ENCODE data around the gene ASB12. TPM values are rescaled to one million over a fixed set of nuclear protein-coding genes. Genes with fewer than 3 reads are reported as not detected.

Gene ASB12
- total RNA-seq, 1 donor from 2014 or later, result not detected

DNA sequence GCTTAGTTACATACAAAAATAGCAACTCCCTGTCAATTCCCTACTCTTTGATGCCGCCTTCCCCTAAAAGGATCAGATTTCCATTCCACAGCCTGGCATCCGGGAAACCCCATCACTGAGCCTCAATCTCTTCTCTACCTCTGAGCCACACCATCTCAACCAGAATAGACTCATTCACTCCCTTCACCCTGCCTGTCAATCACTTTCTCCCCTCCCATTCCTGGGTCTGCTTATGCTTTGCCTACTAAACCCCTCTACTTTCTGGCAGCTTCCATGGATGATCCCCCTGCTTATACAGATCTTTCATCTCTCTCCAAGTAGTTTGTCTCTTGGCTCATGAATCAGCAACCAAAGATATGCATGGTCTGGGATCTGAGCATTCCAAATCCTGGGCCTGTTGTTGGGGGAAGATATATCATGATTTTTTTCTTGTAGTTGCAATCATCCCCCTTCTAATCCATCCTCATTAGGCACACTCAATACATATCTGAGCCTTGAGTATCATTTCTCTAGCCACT lies 27.5 kb downstream of the ASB12 start:
- Mint-ChIP-seq H3K27me3 (ENCODE audit: unreplicated experiment) (no peaks in the 10 kb centered on the region), H3K27ac (ENCODE audit: unreplicated experiment) (peak overlapping the region; percentile 3), H3K4me3 (ENCODE audit: unreplicated experiment) (no peak overlapping the region), H3K36me3 (ENCODE audit: unreplicated experiment) (no peaks in the 10 kb centered on the region), H3K4me1 (ENCODE audit: unreplicated experiment) (peaks cover 19% of the 10 kb centered on the region), H3K9me3 (ENCODE audit: unreplicated experiment) (no peaks in the 10 kb centered on the region)
- no peak for TF ChIP-seq CTCF (IDR thresholded peaks at IDR 0.05)
- DNase-seq (ENCODE audit: extremely low spot score, unreplicated experiment), result no peak

DNA sequence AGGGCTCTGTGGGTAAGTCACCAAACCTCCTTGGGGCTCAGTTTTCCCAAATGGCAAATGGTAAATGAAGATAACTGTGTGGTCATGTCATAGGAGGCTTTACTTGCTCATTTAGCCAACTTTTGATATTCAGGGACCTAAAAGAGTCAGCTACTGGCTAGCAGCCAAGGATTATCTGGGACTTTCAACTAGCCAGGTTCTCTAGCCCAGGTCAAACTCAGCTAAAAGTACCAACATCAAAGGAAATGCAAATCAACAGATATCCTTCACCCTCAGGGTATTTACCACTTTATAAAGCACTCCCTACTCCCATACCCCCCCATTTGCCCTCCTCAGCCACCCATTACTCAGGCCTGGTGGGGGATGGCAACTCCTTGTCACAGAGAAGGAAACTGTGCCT lies 32.4 kb downstream of the ASB12 start:
- H3K9me3 Mint-ChIP-seq (ENCODE audit: unreplicated experiment), result no peaks in the 10 kb centered on the region
- no peak overlapping the region for H3K27ac Mint-ChIP-seq (ENCODE audit: unreplicated experiment)
- no peak for DNase-seq (ENCODE audit: extremely low spot score, unreplicated experiment)
- H3K4me1 Mint-ChIP-seq (ENCODE audit: unreplicated experiment), result peaks cover 4% of the 10 kb centered on the region
- H3K4me3 Mint-ChIP-seq (ENCODE audit: unreplicated experiment), result no peak overlapping the region
- no peaks in the 10 kb centered on the region for H3K27me3 Mint-ChIP-seq (ENCODE audit: unreplicated experiment)
- TF ChIP-seq CTCF (IDR thresholded peaks at IDR 0.05), result no peak
- no peaks in the 10 kb centered on the region for H3K36me3 Mint-ChIP-seq (ENCODE audit: unreplicated experiment)

GRCh38 chrX:64196606-64197005 lies 33.8 kb downstream of the ASB12 start:
- DNase-seq (ENCODE audit: extremely low spot score, unreplicated experiment), result no peak
- H3K9me3 Mint-ChIP-seq (ENCODE audit: unreplicated experiment), result peaks cover 3% of the 10 kb centered on the region
- peaks cover 5% of the 10 kb centered on the region for H3K36me3 Mint-ChIP-seq (ENCODE audit: unreplicated experiment)
- no peak for TF ChIP-seq CTCF (IDR thresholded peaks at IDR 0.05)
- H3K27me3 Mint-ChIP-seq (ENCODE audit: unreplicated experiment), result no peaks in the 10 kb centered on the region
- no peak overlapping the region for H3K27ac Mint-ChIP-seq (ENCODE audit: unreplicated experiment)
- no peaks in the 10 kb centered on the region for H3K4me1 Mint-ChIP-seq (ENCODE audit: unreplicated experiment)
- no peak overlapping the region for H3K4me3 Mint-ChIP-seq (ENCODE audit: unreplicated experiment)

DNA sequence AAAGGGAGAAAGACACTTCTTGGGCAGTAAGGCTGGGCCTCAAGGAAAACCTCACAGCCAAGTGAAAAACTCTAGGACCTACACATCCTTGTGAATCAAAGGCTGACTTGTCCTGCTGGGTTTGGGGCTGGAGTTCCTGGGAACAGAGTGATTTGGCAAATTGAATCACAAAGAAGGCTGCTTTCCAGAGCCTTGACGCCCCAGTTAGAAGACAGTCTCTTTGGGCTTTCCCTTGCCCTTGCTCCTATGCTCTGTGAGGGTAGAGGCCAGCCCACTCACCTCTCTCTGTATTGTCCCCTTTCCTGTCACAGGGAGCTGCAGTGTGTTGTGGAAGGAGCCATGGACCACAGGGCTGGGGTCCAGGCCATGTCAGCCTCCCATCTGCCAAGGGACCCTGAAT lies 34.5 kb downstream of the ASB12 start:
- H3K4me3 Mint-ChIP-seq (ENCODE audit: unreplicated experiment), result no peak overlapping the region
- peaks cover 3% of the 10 kb centered on the region for H3K9me3 Mint-ChIP-seq (ENCODE audit: unreplicated experiment)

GRCh38 chrX:64192673-64193072 lies 37.7 kb downstream of the ASB12 start:
- Mint-ChIP-seq H3K4me1 (ENCODE audit: unreplicated experiment) (no peaks in the 10 kb centered on the region), H3K4me3 (ENCODE audit: unreplicated experiment) (no peak overlapping the region), H3K27me3 (ENCODE audit: unreplicated experiment) (no peaks in the 10 kb centered on the region), H3K9me3 (ENCODE audit: unreplicated experiment) (peaks cover 3% of the 10 kb centered on the region), H3K36me3 (ENCODE audit: unreplicated experiment) (peaks cover 7% of the 10 kb centered on the region), H3K27ac (ENCODE audit: unreplicated experiment) (no peak overlapping the region)
- TF ChIP-seq CTCF (IDR thresholded peaks at IDR 0.05), result no peak
- no peak for DNase-seq (ENCODE audit: extremely low spot score, unreplicated experiment)

More for the DNA sequence above, 34.5 kb downstream of the ASB12 start:
- no peak for DNase-seq (ENCODE audit: extremely low spot score, unreplicated experiment)
- H3K4me1 Mint-ChIP-seq (ENCODE audit: unreplicated experiment), result no peaks in the 10 kb centered on the region
- H3K27ac Mint-ChIP-seq (ENCODE audit: unreplicated experiment), result no peak overlapping the region
- TF ChIP-seq CTCF (IDR thresholded peaks at IDR 0.05), result no peak
- H3K27me3 Mint-ChIP-seq (ENCODE audit: unreplicated experiment), result no peaks in the 10 kb centered on the region
- H3K36me3 Mint-ChIP-seq (ENCODE audit: unreplicated experiment), result peaks cover 7% of the 10 kb centered on the region

All from osteocyte (in vitro differentiated cells).